ENCODE data around the gene TTC28.
A peak's percentile ranks its signal among the peaks of the same experiment; 100 is the strongest.
"Not testable (repeated sequence)": the region's sequence is repeated elsewhere in the genome, so short reads cannot be mapped to it uniquely, and the experiment has no call there.

TTC28 gene

GRCh38 chr22:28123989-28124766, 555.5 kb downstream of the TTC28 start:
- no peak for DNase-seq

- no peak for DNase-seq
These were observed 558.7 kb downstream of the TTC28 start for GRCh38 chr22:28120691-28121592.

GRCh38 chr22:28118957-28119631, 560.5 kb downstream of the TTC28 start:
- no peak for DNase-seq

- DNase-seq, result peak; percentile 88
These were observed 563.4 kb downstream of the TTC28 start for GRCh38 chr22:28116219-28116673.

GRCh38 chr22:28115426-28115825, 564.2 kb downstream of the TTC28 start:
- DNase-seq, result no peak

GRCh38 chr22:28112548-28113043, 567.0 kb downstream of the TTC28 start:
- peak; percentile 58 for DNase-seq

GRCh38 chr22:28112190-28112544, 567.5 kb downstream of the TTC28 start:
- peak; percentile 1 for DNase-seq

GRCh38 chr22:28111501-28112189, 568.0 kb downstream of the TTC28 start:
- no peak for DNase-seq

- DNase-seq, result no peak
These were observed 570.8 kb downstream of the TTC28 start for GRCh38 chr22:28108851-28109250.

- DNase-seq, result no peak
These were observed 573.0 kb downstream of the TTC28 start for GRCh38 chr22:28106617-28107016.

GRCh38 chr22:28105988-28106387, 573.7 kb downstream of the TTC28 start:
- DNase-seq, result no peak

GRCh38 chr22:28105413-28105812, 574.2 kb downstream of the TTC28 start:
- DNase-seq, result no peak

- peak; percentile 7 for DNase-seq
These were observed 576.0 kb downstream of the TTC28 start for GRCh38 chr22:28103596-28103995.

GRCh38 chr22:28102151-28102812, 577.4 kb downstream of the TTC28 start:
- DNase-seq, result no peak

- no peak for DNase-seq
These were observed 582.0 kb downstream of the TTC28 start for GRCh38 chr22:28097627-28098026.

GRCh38 chr22:28096161-28096560, 583.5 kb downstream of the TTC28 start:
- DNase-seq, result no peak

GRCh38 chr22:28095316-28096095, 584.1 kb downstream of the TTC28 start:
- DNase-seq, result no peak

GRCh38 chr22:28094771-28095170, 584.9 kb downstream of the TTC28 start:
- no peak for DNase-seq

GRCh38 chr22:28093711-28094110, 585.9 kb downstream of the TTC28 start:
- no peak for DNase-seq

GRCh38 chr22:28091486-28091885, 588.2 kb downstream of the TTC28 start:
- no peak for DNase-seq

GRCh38 chr22:28089541-28089940, 590.1 kb downstream of the TTC28 start:
- DNase-seq, result not testable (repeated sequence)
